K562 (cell line): ENCODE results near the gene MSTO1. TPM values are rescaled to one million over a fixed set of nuclear protein-coding genes. Genes with fewer than 3 reads are reported as not detected.
A peak's percentile ranks its signal among the peaks of the same experiment; 100 is the strongest.

Experiments
- AFF1 ChIP-seq, 2 experiments: fragments of 450-650 bp; IDR thresholded peaks; 2 replicates each; pipeline ENCODE4 v1.6.1; 2018; ENCODE audit warnings: mild to moderate bottlenecking in 2 of 2, low read depth in 1 of 2; ENCODE audit not compliant: partially characterized antibody in 2 of 2
- CBX1 ChIP-seq: sonication (generic); IDR thresholded peaks from 2 replicates; pipeline ENCODE4 v1.6.1; 2016; ENCODE audit warnings: antibody characterized with exemption, low read depth, mild to moderate bottlenecking
- CBX3 ChIP-seq, 2 experiments: IDR thresholded peaks; 1 replicate in 1 of 2; 2 replicates in 1 of 2; pipeline ENCODE4 v1.6.1; 2012; ENCODE audit warnings: inconsistent platforms in 2 of 2, low read length in 2 of 2, borderline replicate concordance in 1 of 2, control low read depth in 1 of 2
- DLX4 ChIP-seq: fragments of 250-450 bp; sonication (Bioruptor Pico); IDR thresholded peaks from 2 replicates; pipeline ENCODE4 v1.6.1; 2021; ENCODE audit warnings: mild to moderate bottlenecking
- DMBX1 ChIP-seq: fragments of 250-450 bp; sonication (Bioruptor Pico); IDR thresholded peaks from 2 replicates; pipeline ENCODE4 v1.8.0; 2022; ENCODE audit warnings: inconsistent platforms, mild to moderate bottlenecking, moderate library complexity, borderline replicate concordance
- EP300 ChIP-seq: IDR thresholded peaks from 2 replicates; pipeline ENCODE4 v1.6.1; 2012; ENCODE audit warnings: low read length, improper control_type of control experiment
- FOXA3 ChIP-seq, 2 experiments: fragments of 450-650 bp in 1 of 2; sonication (generic) in 1 of 2; formaldehyde crosslinking; IDR thresholded peaks in 1 of 2; conservative IDR thresholded peaks in 1 of 2; 2 replicates each; pipeline versions ENCODE4 v1.4.0 to v1.8.0; 2020 to 2022; ENCODE audit warnings: mild to moderate bottlenecking in 2 of 2, missing genetic modification reagents in 1 of 2
- FOXJ3 ChIP-seq: sonication (generic); formaldehyde crosslinking; IDR thresholded peaks from 2 replicates; pipeline ENCODE4 v1.4.0; 2020; ENCODE audit warnings: mild to moderate bottlenecking, missing genetic modification reagents
- HNRNPL ChIP-seq: fragments of 200-400 bp; formaldehyde crosslinking; IDR thresholded peaks from 2 replicates; pipeline ENCODE4 v1.6.1; 2017; ENCODE audit warnings: low read depth, mild to moderate bottlenecking, low read length
- KAT2B ChIP-seq: IDR thresholded peaks from one replicate; pipeline ENCODE4 v1.6.1; 2012; ENCODE audit warnings: low read depth, mild to moderate bottlenecking, control low read depth, inconsistent platforms, low read length, moderate library complexity
- MECOM ChIP-seq: fragments of 250-450 bp; sonication (Bioruptor Pico); IDR thresholded peaks from 2 replicates; pipeline ENCODE4 v1.8.0; 2022; ENCODE audit warnings: inconsistent platforms
- NFRKB ChIP-seq: fragments of 450-650 bp; IDR thresholded peaks from 2 replicates; pipeline ENCODE4 v1.6.1; 2016; ENCODE audit warnings: low read depth
- POU5F1 ChIP-seq: fragments of 150-350 bp; IDR thresholded peaks from 2 replicates; pipeline ENCODE4 v1.6.1; 2014; ENCODE audit warnings: borderline replicate concordance, low read length, low read depth, mild to moderate bottlenecking; ENCODE audit not compliant: partially characterized antibody
- PREB ChIP-seq: sonication (generic); formaldehyde crosslinking; IDR thresholded peaks from 2 replicates; pipeline ENCODE4 v1.8.1; 2023; ENCODE audit warnings: mild to moderate bottlenecking, missing genetic modification reagents
- SAFB2 ChIP-seq: fragments of 200-400 bp; formaldehyde crosslinking; IDR thresholded peaks from 2 replicates; pipeline ENCODE4 v1.6.1; 2018; ENCODE audit warnings: borderline replicate concordance, low read length, low read depth, moderate library complexity; ENCODE audit not compliant: severe bottlenecking
- SNAPC5 ChIP-seq: fragments of 250-450 bp; sonication (Bioruptor Pico); IDR thresholded peaks from 2 replicates; pipeline ENCODE4 v1.8.0; 2021; ENCODE audit warnings: moderate library complexity, mild to moderate bottlenecking, inconsistent platforms
- TSC22D4 ChIP-seq: fragments of 450-650 bp; IDR thresholded peaks from 2 replicates; pipeline ENCODE4 v1.6.1; 2016; ENCODE audit warnings: missing genetic modification characterization, missing biosample characterization, control low read depth
- ZFP36 ChIP-seq: fragments of 150-350 bp; IDR thresholded peaks from 2 replicates; pipeline ENCODE4 v1.6.1; 2018; ENCODE audit warnings: low read length, low read depth; ENCODE audit not compliant: partially characterized antibody
- ZNF133 ChIP-seq: fragments of 250-450 bp; sonication (Bioruptor Pico); IDR thresholded peaks from 2 replicates; pipeline ENCODE4 v1.4.0; 2020; ENCODE audit warnings: mild to moderate bottlenecking
- ZNF79 ChIP-seq: fragments of 250-450 bp; sonication (Bioruptor Pico); IDR thresholded peaks from 2 replicates; pipeline ENCODE4 v1.4.0; 2020; ENCODE audit warnings: low read depth, mild to moderate bottlenecking, moderate library complexity
- polyA plus RNA-seq, 8 experiments: library from polyadenylated mRNA; depleted of rRNA in 4 of 8; stranded (reverse) in 5 of 8; unstranded in 3 of 8; fragments of >200 nt; fragmentation: Nextera tagmentation in 2 of 8; fragmentation: Illumina TruSeq in 1 of 8; extraction: Ambion mirVana in 2 of 8; extraction: Trizol in 1 of 8; gene quantifications; 2 replicates each; pipeline versions ENCODE4 v1.2.1 to v1.2.3, GENCODE V29; 2011 to 2014; ENCODE audit warnings: inconsistent platforms in 1 of 8, missing spikeins in 1 of 8
- total RNA-seq, 7 experiments: library from RNA; depleted of rRNA in 6 of 7; stranded (reverse); fragments of >200 nt in 6 of 7; fragmentation: Illumina TruSeq in 2 of 7; extraction: Trizol in 2 of 7; gene quantifications; 2 replicates each; pipeline versions ENCODE4 v1.2.1 to v1.2.3, GENCODE V29; 2011 to 2021; ENCODE audit warnings: low replicate concordance in 1 of 7
- TF ChIP-seq, protein P1 (sequence below): sonication (generic); formaldehyde crosslinking; IDR thresholded peaks from 2 replicates; pipeline ENCODE4 v1.8.0; 2022; ENCODE audit warnings: mild to moderate bottlenecking, missing genetic modification reagents

MSTO1 gene
- total and polyA plus RNA-seq, 9 of the 15 experiments (the other 6 are each of a cell fraction or from before 2014, with no cell fraction given), result 18.8 to 71.1 (median 47.3) TPM

DNA sequence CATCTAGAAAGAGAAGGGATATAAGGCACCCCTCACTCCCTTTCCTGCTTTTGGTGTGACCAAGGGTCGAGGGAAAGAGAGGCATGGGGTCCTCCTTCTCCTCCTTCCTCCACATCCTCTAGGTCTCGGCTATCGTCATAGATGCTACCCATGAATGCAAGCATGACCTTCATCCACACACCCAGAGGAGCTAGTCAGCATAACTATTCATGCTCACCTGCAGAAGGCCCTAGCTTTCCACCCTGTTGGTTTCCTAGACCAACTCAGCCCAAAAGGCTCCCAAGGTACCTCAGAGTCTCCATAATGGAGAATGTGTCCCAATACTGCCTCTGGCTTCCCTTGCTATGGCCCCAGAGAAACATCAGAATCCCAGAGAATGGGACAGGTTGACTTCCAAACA is 33.2 kb downstream of the MSTO1 start (continued):
- TF ChIP-seq PREB (CRISPR knock-in tag) (no peak), MECOM (CRISPR knock-in tag) (no peak), ZFP36 (peak; percentile 35), EP300 (no peak), SAFB2 (no peak), ZNF133 (CRISPR knock-in tag) (no peak), AFF1 (IDR thresholded peaks at IDR 0.05; ENCODE audit: low read depth in 1 of 2, partially characterized antibody in 2 of 2) (no peak), FOXA3 (CRISPR knock-in tag; conservative IDR thresholded peaks at IDR 0.05 in 1 of 2, IDR thresholded peaks at IDR 0.05 in 1 of 2) (no peak), HNRNPL (no peak), DMBX1 (CRISPR knock-in tag) (no peak), SNAPC5 (CRISPR knock-in tag) (no peak), NFRKB (no peak), POU5F1 (no peak), ZNF79 (CRISPR knock-in tag) (no peak), KAT2B (no peak), DLX4 (CRISPR knock-in tag) (no peak), CBX3 (IDR thresholded peaks at IDR 0.05; ENCODE audit: borderline replicate concordance in 1 of 2, low read length in 2 of 2) (peak; percentile 71 to 99), TSC22D4 (tag) (no peak), FOXJ3 (CRISPR knock-in tag) (no peak), CBX1 (peak; percentile 93; the same call in 1 of the 2 replicates)
- TF ChIP-seq, protein P1, sequence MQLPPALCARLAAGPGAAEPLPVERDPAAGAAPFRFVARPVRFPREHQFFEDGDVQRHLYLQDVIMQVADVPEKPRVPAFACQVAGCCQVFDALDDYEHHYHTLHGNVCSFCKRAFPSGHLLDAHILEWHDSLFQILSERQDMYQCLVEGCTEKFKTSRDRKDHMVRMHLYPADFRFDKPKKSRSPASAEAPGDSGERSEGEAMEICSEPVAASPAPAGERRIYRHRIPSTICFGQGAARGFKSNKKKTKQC (CRISPR knock-in tag), result no peak
